GM13976 (cell line): Measurements from ENCODE around the gene CELF2.

Experiments
- DNase-seq: peaks from one replicate; pipeline ENCODE4 v3.0.0; 2012; ENCODE audit warnings: low spot score
- in situ Hi-C: fragments of 300-500 bp; cut with MboI; formaldehyde crosslinking; loops from one replicate; pipeline ENCODE4 v1.12.0; 2022; ENCODE audit warnings: low sequenced_read_pairs, mixed read lengths, inconsistent platforms; ENCODE audit not compliant: unreplicated experiment
- TF ChIP-seq, protein P1 (sequence below): IDR thresholded peaks from 2 replicates; pipeline ENCODE4 v1.5.1; 2012; ENCODE audit warnings: borderline replicate concordance, mild to moderate bottlenecking; ENCODE audit not compliant: insufficient read depth; ENCODE audit errors: extremely low read depth, missing control alignments, control extremely low read depth

The CELF2 gene

DNA sequence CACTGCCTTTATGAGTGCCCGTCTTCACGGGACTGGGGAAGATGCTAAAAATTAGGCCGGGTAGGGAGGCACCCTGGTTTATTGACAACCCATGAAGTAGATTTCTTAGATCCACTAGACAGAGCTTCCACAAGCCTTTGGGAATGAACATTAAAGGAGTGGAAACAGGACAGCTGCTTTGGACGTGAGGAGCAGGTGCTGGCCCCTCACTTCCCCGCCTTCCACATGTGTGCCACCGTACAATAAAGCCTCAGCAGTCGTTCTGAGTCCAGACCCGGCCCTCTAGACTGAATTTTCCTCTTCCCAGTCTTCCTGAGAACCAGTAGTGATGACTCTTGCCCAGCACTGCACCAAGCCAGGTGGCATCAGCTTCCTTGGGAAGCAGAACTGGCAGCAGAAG, 282.4 kb downstream of the CELF2 start:
- DNase-seq: no peak
- in situ Hi-C loops: no loop called here
- TF ChIP-seq, protein P1, sequence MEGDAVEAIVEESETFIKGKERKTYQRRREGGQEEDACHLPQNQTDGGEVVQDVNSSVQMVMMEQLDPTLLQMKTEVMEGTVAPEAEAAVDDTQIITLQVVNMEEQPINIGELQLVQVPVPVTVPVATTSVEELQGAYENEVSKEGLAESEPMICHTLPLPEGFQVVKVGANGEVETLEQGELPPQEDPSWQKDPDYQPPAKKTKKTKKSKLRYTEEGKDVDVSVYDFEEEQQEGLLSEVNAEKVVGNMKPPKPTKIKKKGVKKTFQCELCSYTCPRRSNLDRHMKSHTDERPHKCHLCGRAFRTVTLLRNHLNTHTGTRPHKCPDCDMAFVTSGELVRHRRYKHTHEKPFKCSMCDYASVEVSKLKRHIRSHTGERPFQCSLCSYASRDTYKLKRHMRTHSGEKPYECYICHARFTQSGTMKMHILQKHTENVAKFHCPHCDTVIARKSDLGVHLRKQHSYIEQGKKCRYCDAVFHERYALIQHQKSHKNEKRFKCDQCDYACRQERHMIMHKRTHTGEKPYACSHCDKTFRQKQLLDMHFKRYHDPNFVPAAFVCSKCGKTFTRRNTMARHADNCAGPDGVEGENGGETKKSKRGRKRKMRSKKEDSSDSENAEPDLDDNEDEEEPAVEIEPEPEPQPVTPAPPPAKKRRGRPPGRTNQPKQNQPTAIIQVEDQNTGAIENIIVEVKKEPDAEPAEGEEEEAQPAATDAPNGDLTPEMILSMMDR: no peak

DNA sequence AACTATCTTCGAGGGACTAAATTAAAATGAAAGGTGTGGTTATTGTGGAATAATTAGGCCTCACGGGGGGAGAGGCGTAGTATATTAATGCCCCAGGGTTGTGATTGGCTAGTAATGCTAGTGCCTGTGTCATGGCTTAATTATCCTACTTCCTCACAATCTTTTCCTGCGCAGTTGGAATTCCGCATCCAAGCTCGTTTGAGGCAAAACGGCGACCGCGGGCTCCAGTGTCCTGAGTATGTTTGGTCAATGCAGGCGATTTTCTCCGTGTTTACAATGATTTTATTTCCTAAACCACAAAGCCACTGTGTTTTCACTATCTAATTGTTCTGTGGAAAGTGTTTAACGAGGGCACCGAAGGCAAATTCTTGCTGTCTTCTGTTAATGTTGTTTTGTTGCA, 282.9 kb downstream of the CELF2 start:
- no peak for DNase-seq
- TF ChIP-seq, protein P1: no peak
- in situ Hi-C loops: no loop called here

DNA sequence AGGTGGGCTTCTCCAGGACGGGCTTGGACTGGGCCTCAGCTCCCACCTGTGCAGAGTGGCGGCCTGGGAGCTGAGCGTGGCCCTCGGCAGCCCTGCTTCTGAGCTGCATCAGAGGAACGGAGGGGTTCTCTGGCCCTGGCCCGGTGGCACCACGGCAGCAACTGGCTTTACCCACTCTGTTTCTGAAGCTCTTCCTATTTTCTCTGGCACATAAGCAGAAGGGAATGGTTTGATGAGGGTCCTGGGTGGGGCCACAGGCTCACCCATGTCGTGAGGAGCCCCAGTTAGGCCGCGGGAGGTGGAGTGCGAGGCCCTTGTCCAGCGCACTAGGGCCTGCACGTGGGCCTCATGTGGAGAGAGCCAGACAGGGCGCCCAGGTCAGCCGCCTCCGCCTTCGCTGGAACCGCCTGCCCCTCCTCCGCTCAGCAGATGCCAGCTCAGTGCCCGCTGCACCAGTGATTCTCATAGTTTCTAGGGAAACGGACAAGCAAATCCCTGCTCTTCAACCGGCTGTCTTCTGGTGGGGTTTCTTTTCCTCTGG, 284.0 kb downstream of the CELF2 start:
- in situ Hi-C loops: no loop called here
- TF ChIP-seq, protein P1: no peak
- DNase-seq: no peak

DNA sequence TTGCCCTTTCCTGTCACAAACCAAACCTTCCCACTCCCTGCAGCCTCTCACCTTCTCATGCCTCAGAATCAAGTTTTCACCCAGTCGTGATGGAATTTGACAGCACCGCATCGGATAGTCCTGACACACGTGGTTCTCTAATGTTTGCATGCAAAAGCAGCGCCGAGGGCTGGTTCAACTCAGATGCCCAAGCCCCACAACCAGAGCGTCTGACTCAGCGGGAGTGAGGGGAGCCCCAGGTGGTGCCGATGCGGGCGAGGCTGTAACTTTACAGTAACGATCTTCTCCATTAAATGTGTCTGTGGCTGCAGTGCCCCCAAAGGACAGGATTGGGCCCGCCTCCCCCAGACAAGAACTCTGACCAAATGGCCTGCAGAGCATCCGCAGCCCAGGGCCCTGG, 284.5 kb downstream of the CELF2 start:
- TF ChIP-seq, protein P1: no peak
- in situ Hi-C loops: no loop called here
- DNase-seq: no peak

DNA sequence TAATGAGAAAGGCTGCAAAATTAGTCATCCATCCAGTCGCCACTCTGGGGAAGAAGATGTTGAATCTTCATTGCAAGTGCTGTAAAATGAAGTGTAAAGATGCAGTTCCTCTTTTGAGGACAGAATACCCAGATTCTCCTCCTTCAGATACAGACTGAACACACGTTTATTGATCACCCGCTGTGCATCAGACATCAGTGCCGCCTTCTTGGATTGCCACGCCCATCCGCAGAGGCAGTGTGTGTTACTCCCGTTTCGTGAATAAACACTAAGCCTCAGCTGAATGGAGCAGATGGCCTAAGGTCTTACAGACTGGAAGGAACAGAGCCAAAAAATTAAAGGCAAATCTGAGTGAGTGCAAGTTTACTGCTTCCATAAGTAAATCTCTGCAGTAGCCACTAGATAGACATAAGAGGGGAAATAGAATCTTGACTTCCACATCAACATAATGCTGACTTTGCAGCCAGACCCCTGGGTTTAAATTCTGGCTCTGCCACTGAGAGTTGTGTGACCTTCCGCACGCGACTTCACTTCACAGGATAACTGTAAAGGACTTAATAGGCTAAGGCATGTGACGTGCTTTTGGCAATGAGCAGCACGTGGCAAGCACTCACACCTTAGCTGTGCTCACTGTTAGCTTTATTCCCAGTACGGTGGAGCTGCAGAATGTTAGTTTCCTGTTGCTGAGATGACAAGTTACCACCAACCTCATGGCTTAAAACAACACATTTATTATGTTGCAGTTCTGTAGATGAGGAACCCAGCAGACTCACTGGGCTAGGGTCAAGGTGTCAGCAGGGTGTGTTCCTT, 285.9 kb downstream of the CELF2 start:
- TF ChIP-seq, protein P1: no peak
- in situ Hi-C loops: no loop called here
- DNase-seq: no peak

DNA sequence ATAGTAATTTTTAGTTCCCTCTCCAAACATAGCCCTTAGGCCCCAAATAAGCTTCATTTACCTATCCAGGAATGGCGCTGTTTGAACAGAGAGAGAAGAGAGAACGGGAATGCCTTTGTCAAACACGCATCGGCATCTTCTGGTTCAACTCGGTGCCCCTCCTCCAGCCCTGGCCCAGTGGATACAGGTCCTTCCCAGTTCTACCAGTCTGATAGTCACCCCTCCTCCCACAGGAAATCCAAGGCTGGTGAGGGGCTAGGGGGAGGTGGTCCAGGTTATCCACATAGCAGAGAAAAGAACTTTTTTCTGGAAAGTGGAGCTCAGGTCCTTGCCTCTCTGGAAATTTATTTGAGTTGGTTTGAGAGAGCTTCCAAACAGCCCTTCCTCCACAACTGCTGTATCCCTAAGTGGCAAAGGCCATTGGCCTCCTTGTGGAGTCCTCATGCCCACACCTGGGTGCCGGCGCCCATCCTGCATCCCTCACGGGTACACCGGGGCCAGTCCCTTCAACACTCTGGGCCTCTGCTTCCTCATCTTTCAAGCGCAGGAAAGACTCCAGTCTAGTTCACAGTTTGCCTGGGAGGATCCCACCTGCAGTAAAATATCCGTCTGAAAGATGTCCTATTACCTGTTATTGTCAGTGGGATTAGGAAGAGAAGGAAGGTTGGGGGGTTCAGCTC, 287.4 kb downstream of the CELF2 start:
- TF ChIP-seq, protein P1: no peak

More for the DNA sequence above, 287.4 kb downstream of the CELF2 start:
- no peak for DNase-seq
- in situ Hi-C loops: no loop called here
